GM18520 (cell line): ENCODE results near the gene ABCC1.
"Not testable (repeated sequence)": the region's sequence is repeated elsewhere in the genome, so short reads cannot be mapped to it uniquely, and the experiment has no call there.

ENCODE experiments used
- ATAC-seq: cut with Tn5 transposase; IDR thresholded peaks from one replicate; pipeline ENCODE4 v1.9.1; 2021; ENCODE audit not compliant: unreplicated experiment

The ABCC1 gene

DNA sequence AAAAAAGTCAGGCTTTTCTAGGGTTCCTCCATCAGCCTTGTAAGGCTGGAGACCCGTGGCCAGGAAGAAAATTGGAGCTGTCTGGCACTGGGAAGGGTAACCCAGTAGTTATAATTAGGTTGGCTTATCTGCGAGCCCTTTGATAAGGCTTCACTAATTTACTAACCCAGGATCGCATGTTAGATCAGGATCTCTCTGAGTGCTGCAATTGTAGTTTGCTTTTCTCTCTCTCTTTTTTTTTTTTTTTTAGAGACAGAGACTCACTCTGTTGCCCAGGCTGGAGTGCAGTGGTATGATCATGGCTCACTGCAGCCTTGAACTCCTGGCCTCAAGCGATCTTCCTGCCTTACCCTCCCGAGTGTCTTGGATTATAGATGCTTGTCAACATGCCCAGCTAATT is 17.0 kb downstream of the ABCC1 start:
- no peak for ATAC-seq

DNA sequence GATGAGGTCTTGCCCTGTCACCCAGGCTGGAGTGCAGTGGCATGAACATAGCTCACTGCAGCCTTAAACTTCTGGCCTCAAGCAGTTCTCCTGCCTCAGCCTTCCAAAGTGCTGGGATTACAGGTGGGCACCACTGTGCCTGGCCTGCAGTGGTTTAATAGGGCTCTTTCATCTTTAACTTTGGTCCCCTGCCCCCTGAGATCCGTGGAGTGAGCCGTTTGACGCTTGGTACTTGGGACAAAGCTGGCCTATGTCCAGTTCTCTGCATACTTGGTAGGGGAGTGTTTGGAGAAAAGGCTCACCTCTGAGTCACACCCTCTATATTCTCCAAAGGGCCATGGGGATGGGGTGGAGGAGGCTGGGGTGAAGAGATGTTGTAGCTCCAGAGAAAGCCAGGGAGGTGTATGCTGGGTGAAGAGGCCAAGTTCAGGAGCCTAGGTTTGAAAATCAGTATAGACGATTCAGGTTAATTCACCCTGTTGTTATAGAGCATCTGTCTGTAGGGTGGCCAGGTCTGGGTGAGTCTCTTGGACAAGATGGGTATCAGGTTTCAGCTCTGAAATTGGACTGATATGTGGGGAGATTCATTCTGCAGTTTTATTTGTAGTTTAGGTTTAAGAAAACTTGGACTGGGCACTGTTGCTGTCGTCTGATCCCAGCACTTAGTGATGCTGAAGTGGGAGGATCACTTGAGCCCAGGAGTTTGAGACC is 17.6 kb downstream of the ABCC1 start:
- no peak for ATAC-seq

DNA sequence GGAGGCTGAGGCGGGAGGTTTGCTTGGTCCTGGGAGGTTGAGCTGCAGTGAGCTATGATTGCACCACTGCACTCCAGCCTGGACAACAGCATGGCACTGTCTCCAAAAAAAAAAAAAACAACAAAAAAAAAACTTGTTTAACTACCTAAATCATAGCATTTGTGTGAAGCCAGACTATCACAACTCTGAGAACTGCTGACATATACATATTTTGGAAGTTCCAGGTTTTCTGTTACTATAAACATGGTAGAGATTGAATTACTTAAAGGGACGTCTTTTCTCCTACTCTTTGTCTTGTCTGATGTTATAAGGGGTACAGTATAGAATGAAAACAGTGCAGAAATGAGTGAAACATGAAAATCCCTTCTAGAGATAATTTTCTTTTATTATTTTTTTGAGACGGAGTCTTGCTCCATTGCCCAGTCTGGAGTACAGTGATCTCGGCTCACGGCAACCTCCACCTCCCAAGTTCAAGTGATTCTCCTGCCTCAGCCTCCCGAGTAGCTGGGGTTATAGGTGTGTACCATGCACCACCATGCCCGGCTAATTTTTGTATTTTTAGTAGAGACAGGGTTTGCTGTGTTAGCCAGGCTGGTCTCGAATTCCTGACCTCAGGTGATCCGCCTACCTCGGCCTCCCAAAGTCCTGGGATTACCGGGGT is 18.4 kb downstream of the ABCC1 start:
- ATAC-seq, result no peak

DNA sequence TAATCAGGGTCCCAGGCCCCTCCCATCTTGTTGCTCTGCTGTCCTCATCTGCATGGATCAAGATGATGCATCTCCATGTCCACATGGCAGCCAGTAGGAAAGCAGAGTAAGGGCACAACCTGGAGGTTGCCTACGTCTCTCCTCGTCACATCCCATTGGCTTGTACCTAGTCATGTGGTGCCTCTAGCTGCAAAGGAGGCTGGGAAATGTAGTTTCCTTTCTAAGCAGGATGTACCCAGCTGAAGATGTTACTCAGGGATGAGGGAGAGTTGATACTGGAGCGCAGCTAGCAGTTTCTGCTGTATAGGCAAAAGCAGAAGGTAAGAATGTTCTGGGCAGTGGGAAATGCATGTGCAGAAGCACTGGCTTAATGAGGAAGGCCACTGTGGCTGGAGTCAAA is 20.8 kb downstream of the ABCC1 start:
- ATAC-seq, result no peak

- ATAC-seq, result no peak
Observed at GRCh38 chr16:15970743-15971439, 21.5 kb downstream of the ABCC1 start.

DNA sequence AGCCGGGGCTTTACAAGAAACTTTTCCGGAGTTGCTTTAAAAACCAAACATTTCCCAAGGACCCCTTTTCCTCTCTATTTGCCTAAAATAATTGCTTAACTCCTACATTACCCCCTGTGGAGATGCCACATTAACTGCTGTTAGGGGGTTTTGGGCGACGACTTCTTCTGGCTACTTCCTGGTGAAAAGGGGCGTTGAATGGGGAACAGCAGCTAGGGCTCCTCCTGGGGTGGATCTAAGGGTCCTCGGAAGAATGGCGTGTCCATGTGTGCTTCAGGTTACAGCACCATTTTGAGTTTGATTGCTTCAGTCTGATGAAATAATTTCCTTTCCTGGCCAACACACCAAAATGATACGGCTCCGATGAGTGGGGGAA is 22.0 kb downstream of the ABCC1 start:
- ATAC-seq, result no peak

DNA sequence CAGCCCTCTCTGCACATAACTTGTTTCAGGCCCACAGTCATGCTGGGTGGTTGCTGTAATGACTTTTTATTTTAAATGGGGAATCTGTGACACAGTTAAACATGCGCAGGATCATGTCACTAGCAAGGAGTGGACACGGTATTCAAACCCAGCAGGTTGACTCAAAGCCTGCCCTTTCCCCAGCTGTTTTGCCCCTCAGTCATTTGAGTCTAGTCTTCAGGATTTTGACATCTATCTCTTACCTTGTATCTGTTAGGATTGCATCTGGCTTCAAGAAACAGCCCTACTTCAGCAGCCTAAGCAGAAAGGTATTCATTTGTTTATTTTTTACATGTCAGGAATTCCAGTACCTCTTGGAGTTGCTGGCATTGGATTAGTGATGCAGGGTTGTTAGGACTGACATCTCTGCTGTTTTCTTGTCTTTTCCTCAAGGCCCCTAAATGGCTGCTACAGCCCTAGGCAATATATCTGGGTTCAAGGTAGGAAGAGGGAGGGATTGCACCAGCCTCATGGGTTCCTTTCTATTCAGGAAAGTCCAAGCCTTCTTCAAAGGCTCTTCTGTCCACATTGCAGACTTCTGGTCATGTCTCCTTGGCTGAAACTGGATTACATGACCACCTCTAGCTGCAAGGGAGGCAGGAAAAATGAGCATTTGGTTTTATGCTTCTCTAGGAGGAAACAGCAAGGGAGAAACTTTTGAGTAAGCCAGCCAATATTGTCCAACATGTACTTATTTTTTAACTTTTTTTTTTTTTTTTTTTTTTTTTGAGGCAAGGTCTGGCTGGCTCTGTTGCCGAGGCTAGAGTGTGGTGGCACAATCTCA is 22.8 kb downstream of the ABCC1 start:
- ATAC-seq, result no peak

GRCh38 chr16:15973421-15973820 is 24.0 kb downstream of the ABCC1 start:
- no peak for ATAC-seq

- ATAC-seq, result no peak
Observed at GRCh38 chr16:15974057-15974456, 24.6 kb downstream of the ABCC1 start.

GRCh38 chr16:15975172-15975571 is 25.8 kb downstream of the ABCC1 start:
- ATAC-seq, result no peak

GRCh38 chr16:15976225-15976812 is 26.9 kb downstream of the ABCC1 start:
- no peak for ATAC-seq

DNA sequence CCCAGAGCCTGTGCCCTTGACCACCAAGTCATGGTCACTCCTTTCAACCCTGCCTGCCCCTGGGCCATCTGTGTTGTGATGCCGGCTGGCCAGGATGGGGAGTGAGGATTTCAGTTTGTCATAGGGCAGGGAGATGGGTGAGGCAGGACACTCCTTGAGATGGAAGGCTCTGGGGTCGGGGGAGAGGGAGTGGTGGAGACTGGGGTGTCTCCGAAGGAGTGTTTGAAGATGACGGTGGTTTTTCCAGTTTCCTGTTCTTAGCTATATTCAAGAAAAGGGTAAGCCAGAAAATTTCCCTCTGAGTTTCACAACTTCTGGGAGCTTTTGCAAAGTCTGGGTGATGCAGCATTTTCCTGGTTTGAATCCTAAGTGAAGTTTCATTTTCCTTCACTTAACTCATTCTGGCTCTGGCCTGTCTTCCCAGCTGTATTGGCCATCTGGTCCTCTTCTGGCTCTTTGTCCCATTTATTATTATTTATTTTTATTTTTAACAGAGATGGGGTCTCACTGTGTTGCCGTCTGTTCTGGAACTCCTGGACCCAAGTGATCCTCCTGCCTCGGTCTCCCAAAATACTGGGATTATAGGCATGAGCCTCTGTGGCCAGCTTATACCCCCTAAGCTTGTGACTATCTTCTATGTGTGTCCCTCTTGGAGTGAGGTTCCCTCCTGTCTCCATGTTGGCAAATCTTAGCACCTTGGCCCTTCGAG is 27.7 kb downstream of the ABCC1 start:
- ATAC-seq, result no peak

- no peak for ATAC-seq
Observed at GRCh38 chr16:15979801-15980200, 30.4 kb downstream of the ABCC1 start.

GRCh38 chr16:15980329-15980728 is 30.9 kb downstream of the ABCC1 start:
- no peak for ATAC-seq

DNA sequence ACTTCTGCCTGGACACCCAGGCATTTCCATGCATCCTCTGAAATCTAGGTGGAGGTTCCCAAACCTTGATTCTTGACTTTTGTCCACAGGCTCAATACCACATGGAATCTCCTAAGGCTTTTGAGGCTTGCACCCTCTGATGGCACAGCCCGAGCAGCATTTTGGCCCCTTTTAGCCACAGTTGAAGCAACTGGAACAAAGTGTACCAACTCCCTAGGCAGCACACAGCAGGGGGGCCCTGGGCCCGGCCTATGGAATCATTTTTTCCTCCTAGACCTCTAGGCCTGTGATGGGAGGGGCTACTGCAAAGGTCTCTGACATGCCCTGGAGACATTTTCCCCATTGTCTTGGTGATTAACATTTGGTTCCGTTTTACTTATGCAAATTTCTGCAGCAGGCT is 32.0 kb downstream of the ABCC1 start:
- ATAC-seq, result no peak

DNA sequence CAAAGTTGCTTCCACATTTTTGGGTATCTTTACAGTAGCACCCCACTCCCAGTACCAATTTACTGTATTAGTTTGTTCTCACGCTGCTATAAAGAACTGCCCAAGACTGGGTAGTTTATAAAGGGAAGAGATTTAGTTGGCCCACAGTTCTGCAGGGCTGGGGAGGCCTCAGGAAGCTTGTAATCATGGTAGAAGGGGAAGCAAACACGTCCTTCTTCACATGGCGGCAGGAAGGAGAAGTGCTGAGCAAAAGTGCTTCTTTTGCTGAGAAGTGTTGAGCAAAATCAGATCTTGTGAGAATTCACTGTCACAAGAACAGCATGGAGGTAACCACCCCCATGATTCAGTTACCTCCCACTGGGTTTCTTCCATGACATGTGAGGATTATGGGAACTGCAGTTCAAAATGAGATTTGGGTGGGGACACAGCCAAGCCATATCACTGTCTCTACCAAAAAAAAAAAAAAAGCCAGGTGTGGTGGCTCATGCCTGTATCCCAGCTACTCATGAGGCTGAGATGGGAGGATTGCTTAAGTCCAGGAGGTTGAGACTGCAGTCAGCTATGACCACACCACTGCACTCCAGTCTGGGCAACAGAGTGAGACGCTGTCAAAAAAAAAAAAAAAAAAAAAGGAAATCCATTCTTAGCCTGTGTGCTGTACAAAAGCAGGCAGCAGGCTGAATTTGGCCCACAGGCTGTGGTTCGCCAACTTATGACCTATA is 32.9 kb downstream of the ABCC1 start:
- not testable (repeated sequence) for ATAC-seq

GRCh38 chr16:15983898-15984297 is 34.5 kb downstream of the ABCC1 start:
- no peak for ATAC-seq

- ATAC-seq, result no peak
Observed at GRCh38 chr16:15985144-15985543, 35.7 kb downstream of the ABCC1 start.

- no peak for ATAC-seq
Observed at GRCh38 chr16:15986261-15986660, 36.8 kb downstream of the ABCC1 start.
